Measurements from ENCODE around the gene CDK17.

- no peak for TF ChIP-seq POLR2AphosphoS5 (IDR thresholded peaks at IDR 0.05)
- no peak for TF ChIP-seq CTCF (IDR thresholded peaks at IDR 0.05)
- no peak for TF ChIP-seq EP300 (IDR thresholded peaks at IDR 0.05)
- TF ChIP-seq POLR2A (IDR thresholded peaks at IDR 0.05) = no peak
These were observed 140.0 kb downstream of the CDK17 start for GRCh38 chr12:96260231-96260630.
